Chondrocyte (in vitro differentiated cells): ENCODE measurements around the gene SFTPA1. TPM values are rescaled to one million over a fixed set of nuclear protein-coding genes. Genes with fewer than 3 reads are reported as not detected.
"Not testable (repeated sequence)": the region's sequence is repeated elsewhere in the genome, so short reads cannot be mapped to it uniquely, and the experiment has no call there.

Source experiments
- DNase-seq: peaks from one replicate; pipeline ENCODE4 v3.0.0; 2021; ENCODE audit warnings: mixed read lengths, low spot score
- H3K27ac Mint-ChIP-seq: one replicate; pipeline ENCODE4 v1.8.0; 2021; ENCODE audit warnings: mild to moderate bottlenecking, moderate library complexity, mixed read lengths; ENCODE audit not compliant: unreplicated experiment
- H3K27me3 Mint-ChIP-seq: 2 replicates; pipeline ENCODE4 v1.8.0; 2021; ENCODE audit warnings: low read depth, mixed read lengths
- H3K36me3 Mint-ChIP-seq: 2 replicates; pipeline ENCODE4 v1.8.0; 2021; ENCODE audit warnings: low read depth, mixed read lengths
- H3K4me1 Mint-ChIP-seq: 2 replicates; pipeline ENCODE4 v1.8.0; 2021; ENCODE audit warnings: low read depth, mild to moderate bottlenecking, mixed read lengths
- H3K4me3 Mint-ChIP-seq: one replicate; pipeline ENCODE4 v1.8.0; 2021; ENCODE audit warnings: mild to moderate bottlenecking, moderate library complexity, mixed read lengths; ENCODE audit not compliant: unreplicated experiment
- H3K9me3 Mint-ChIP-seq: 2 replicates; pipeline ENCODE4 v1.8.0; 2021; ENCODE audit warnings: low read depth, mixed read lengths
- CTCF ChIP-seq: fragments of 200-600 bp; sonication (generic); IDR thresholded peaks from 2 replicates; pipeline ENCODE4 v1.5.0; 2021; ENCODE audit warnings: antibody characterized with exemption, mild to moderate bottlenecking, moderate library complexity
- total RNA-seq: library from RNA; stranded (reverse); gene quantifications from 3 replicates; pipeline ENCODE4 v1.2.1, GENCODE V29; 2021

SFTPA1 gene
- total RNA-seq, 1 donor from 2014 or later = not detected

- no peak for TF ChIP-seq CTCF
- Mint-ChIP-seq H3K27me3 (peaks cover 39% of the 10 kb centered on the region), H3K4me1 (no peaks in the 10 kb centered on the region), H3K9me3 (peaks cover 5% of the 10 kb centered on the region), H3K4me3 (no peak overlapping the region), H3K27ac (no peak overlapping the region), H3K36me3 (no peaks in the 10 kb centered on the region)
- no peak for DNase-seq
These were observed 29.7 kb upstream of the SFTPA1 start for GRCh38 chr10:79581044-79581443.

- Mint-ChIP-seq H3K4me1 (no peaks in the 10 kb centered on the region), H3K27me3 (peaks cover 42% of the 10 kb centered on the region), H3K9me3 (peaks cover 5% of the 10 kb centered on the region), H3K4me3 (no peak overlapping the region), H3K27ac (no peak overlapping the region), H3K36me3 (no peaks in the 10 kb centered on the region)
- no peak for DNase-seq
- TF ChIP-seq CTCF = no peak
These were observed 28.6 kb upstream of the SFTPA1 start for GRCh38 chr10:79582096-79582495.

GRCh38 chr10:79582954-79583353, 27.8 kb upstream of the SFTPA1 start:
- not testable (repeated sequence) for H3K4me3 Mint-ChIP-seq, DNase-seq, H3K36me3 Mint-ChIP-seq, H3K4me1 Mint-ChIP-seq, H3K9me3 Mint-ChIP-seq, H3K27ac Mint-ChIP-seq
- peaks cover 38% of the 10 kb centered on the region for H3K27me3 Mint-ChIP-seq

GRCh38 chr10:79583488-79584024, 27.2 kb upstream of the SFTPA1 start:
- DNase-seq = no peak
- peaks cover 40% of the 10 kb centered on the region for H3K27me3 Mint-ChIP-seq
- H3K9me3 Mint-ChIP-seq = peaks cover 5% of the 10 kb centered on the region
- H3K4me3 Mint-ChIP-seq = no peak overlapping the region
- H3K4me1 Mint-ChIP-seq = no peaks in the 10 kb centered on the region
- H3K36me3 Mint-ChIP-seq = no peaks in the 10 kb centered on the region
- no peak overlapping the region for H3K27ac Mint-ChIP-seq
- TF ChIP-seq CTCF = no peak

GRCh38 chr10:79585870-79586527, 24.7 kb upstream of the SFTPA1 start:
- peaks cover 51% of the 10 kb centered on the region for H3K27me3 Mint-ChIP-seq
- H3K4me1 Mint-ChIP-seq = no peaks in the 10 kb centered on the region
- DNase-seq = no peak
- H3K27ac Mint-ChIP-seq = no peak overlapping the region
- no peak for TF ChIP-seq CTCF
- H3K9me3 Mint-ChIP-seq = no peaks in the 10 kb centered on the region
- H3K36me3 Mint-ChIP-seq = peaks cover 2% of the 10 kb centered on the region
- no peak overlapping the region for H3K4me3 Mint-ChIP-seq

GRCh38 chr10:79586933-79587332, 23.8 kb upstream of the SFTPA1 start:
- TF ChIP-seq CTCF = no peak
- peaks cover 3% of the 10 kb centered on the region for H3K36me3 Mint-ChIP-seq
- no peak for DNase-seq
- no peak overlapping the region for H3K4me3 Mint-ChIP-seq
- H3K9me3 Mint-ChIP-seq = no peaks in the 10 kb centered on the region
- no peaks in the 10 kb centered on the region for H3K4me1 Mint-ChIP-seq
- peaks cover 57% of the 10 kb centered on the region for H3K27me3 Mint-ChIP-seq
- no peak overlapping the region for H3K27ac Mint-ChIP-seq
